SU-DHL-6 (cell line): ENCODE results near the gene HSPA9.

Experiments used
- CTCF ChIP-seq: fragments of 200-600 bp; sonication (generic); IDR thresholded peaks from one replicate; pipeline ENCODE4 v1.5.1; 2017; ENCODE audit warnings: antibody characterized with exemption, mild to moderate bottlenecking, low read length, moderate library complexity; ENCODE audit not compliant: insufficient read depth, poor library complexity, severe bottlenecking
- EZH2phosphoT487 ChIP-seq: fragments of 200-600 bp; sonication (generic), shearing (Covaris generic); conservative IDR thresholded peaks from 2 replicates; pipeline ENCODE4 v1.6.1; 2018; ENCODE audit warnings: mild to moderate bottlenecking, antibody characterized with exemption, low read length, moderate library complexity, mixed read lengths

- TF ChIP-seq CTCF (no peak), EZH2phosphoT487 (no peak)
These were observed 26.2 kb upstream of the HSPA9 start for GRCh38 chr5:138601444-138601843.
